ENCODE measurements around the gene VHLL. TPM values are rescaled to one million over a fixed set of nuclear protein-coding genes. Genes with fewer than 3 reads are reported as not detected.

The VHLL gene
- total and polyA plus RNA-seq, 10 of the 15 experiments (the other 5 are each of a cell fraction or from before 2014, with no cell fraction given) = 0.23 TPM; not detected in 9

DNA sequence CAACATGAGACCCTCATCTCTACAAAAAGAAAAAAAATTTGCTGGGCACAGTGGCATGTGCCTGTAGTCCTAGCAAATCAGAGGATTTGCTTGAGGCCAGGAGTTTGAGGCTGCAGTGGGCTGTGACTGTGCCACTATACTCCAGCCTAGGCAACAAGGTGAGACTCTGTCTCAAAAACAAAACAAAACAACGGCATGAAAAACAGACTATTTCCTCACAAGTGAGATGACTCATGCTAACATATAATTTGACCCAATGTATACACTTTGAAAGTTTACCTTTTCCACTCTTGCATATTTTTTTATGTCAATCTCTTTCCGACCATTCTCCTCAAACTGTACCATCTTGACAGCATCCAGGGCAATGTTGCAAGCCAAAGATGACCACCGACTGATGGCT lies 21.5 kb upstream of the VHLL start:
- no peaks in the 10 kb centered on the region for H3K79me2 ChIP-seq (ENCODE audit: control insufficient read depth, insufficient read depth, low read length)
- H2AFZ ChIP-seq (ENCODE audit: control insufficient read depth, low read depth, low read length) = no peak overlapping the region
- ATAC-seq = no peak
- SMC1A ChIA-PET (ENCODE audit: uncharacterized antibody, unreplicated experiment) = interaction anchor here (1.4 to 7.2 kb wide), 2 partner anchors 39 to 97 kb away, joined by 3 to 39 read pairs; partner anchors contain the start of gene SMG5
- no peak overlapping the region for H3K27ac ChIP-seq (ENCODE audit: control insufficient read depth, insufficient read depth)
- no peak overlapping the region for H3K4me2 ChIP-seq (ENCODE audit: control insufficient read depth, insufficient read depth)
- no peaks in the 10 kb centered on the region for H3K4me1 ChIP-seq (ENCODE audit: control insufficient read depth, insufficient read depth, low read length)
- no peaks in the 10 kb centered on the region for H3K27me3 ChIP-seq (replicated peaks in 1 of 2; ENCODE audit: control insufficient read depth in 2 of 2, insufficient read depth in 2 of 2, low read length in 1 of 2)
- CTCF ChIA-PET = interaction anchor here (1.1 to 5.2 kb wide), 9 partner anchors 13 to 230 kb away, joined by 4 to 58 read pairs (median 7); partner anchors contain the start of genes SMG5 and TMEM79
- BruUV-seq (replicated peaks) = no TSS peak
- H3K9ac ChIP-seq (ENCODE audit: control insufficient read depth, insufficient read depth, low read length) = no peak overlapping the region
- H4K20me1 ChIP-seq (ENCODE audit: control insufficient read depth, insufficient read depth) = no peaks in the 10 kb centered on the region
- RAD21 ChIA-PET (ENCODE audit: unreplicated experiment) = no interaction called here
- intact Hi-C loops (cut with micrococcal nuclease; ENCODE audit: unreplicated experiment) (no loop called here), in situ Hi-C loops (cut with MboI) (no loop called here)
- 78% methylated on average over 3 of the region's 3 CpGs for WGBS (ENCODE audit: insufficient coverage, insufficient replicate concordance, low lambda C conversion rate, missing lambda C conversion rate)
- H3K36me3 ChIP-seq (ENCODE audit: control insufficient read depth in 2 of 2, insufficient read depth in 2 of 2, low read length in 1 of 2) = peaks cover 27 to 48% of the 10 kb centered on the region in 2 experiments
- no peak for FAIRE-seq
- TF ChIP-seq, protein P1, sequence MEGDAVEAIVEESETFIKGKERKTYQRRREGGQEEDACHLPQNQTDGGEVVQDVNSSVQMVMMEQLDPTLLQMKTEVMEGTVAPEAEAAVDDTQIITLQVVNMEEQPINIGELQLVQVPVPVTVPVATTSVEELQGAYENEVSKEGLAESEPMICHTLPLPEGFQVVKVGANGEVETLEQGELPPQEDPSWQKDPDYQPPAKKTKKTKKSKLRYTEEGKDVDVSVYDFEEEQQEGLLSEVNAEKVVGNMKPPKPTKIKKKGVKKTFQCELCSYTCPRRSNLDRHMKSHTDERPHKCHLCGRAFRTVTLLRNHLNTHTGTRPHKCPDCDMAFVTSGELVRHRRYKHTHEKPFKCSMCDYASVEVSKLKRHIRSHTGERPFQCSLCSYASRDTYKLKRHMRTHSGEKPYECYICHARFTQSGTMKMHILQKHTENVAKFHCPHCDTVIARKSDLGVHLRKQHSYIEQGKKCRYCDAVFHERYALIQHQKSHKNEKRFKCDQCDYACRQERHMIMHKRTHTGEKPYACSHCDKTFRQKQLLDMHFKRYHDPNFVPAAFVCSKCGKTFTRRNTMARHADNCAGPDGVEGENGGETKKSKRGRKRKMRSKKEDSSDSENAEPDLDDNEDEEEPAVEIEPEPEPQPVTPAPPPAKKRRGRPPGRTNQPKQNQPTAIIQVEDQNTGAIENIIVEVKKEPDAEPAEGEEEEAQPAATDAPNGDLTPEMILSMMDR (IDR thresholded peaks at IDR 0.05 in 2 of 3, conservative IDR thresholded peaks at IDR 0.05 in 1 of 3; ENCODE audit: control insufficient read depth in 2 of 3, extremely low read depth in 1 of 3, insufficient read depth in 1 of 3, low read depth in 3 of 3, low read length in 3 of 3) = no peak
- TF ChIP-seq HDAC6 (IDR thresholded peaks at IDR 0.05; ENCODE audit: unreplicated experiment) = no peak
- no peak for TF ChIP-seq RB1 (IDR thresholded peaks at IDR 0.05; ENCODE audit: borderline replicate concordance)
- no peak for TF ChIP-seq ESRRA (IDR thresholded peaks at IDR 0.05; ENCODE audit: low read length)
- no peak for TF ChIP-seq NFIC (IDR thresholded peaks at IDR 0.05; ENCODE audit: low read depth, low read length)
- TF ChIP-seq, protein P2, sequence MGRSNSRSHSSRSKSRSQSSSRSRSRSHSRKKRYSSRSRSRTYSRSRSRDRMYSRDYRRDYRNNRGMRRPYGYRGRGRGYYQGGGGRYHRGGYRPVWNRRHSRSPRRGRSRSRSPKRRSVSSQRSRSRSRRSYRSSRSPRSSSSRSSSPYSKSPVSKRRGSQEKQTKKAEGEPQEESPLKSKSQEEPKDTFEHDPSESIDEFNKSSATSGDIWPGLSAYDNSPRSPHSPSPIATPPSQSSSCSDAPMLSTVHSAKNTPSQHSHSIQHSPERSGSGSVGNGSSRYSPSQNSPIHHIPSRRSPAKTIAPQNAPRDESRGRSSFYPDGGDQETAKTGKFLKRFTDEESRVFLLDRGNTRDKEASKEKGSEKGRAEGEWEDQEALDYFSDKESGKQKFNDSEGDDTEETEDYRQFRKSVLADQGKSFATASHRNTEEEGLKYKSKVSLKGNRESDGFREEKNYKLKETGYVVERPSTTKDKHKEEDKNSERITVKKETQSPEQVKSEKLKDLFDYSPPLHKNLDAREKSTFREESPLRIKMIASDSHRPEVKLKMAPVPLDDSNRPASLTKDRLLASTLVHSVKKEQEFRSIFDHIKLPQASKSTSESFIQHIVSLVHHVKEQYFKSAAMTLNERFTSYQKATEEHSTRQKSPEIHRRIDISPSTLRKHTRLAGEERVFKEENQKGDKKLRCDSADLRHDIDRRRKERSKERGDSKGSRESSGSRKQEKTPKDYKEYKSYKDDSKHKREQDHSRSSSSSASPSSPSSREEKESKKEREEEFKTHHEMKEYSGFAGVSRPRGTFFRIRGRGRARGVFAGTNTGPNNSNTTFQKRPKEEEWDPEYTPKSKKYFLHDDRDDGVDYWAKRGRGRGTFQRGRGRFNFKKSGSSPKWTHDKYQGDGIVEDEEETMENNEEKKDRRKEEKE (IDR thresholded peaks at IDR 0.05) = no peak
- no peak for TF ChIP-seq CBX5 (IDR thresholded peaks at IDR 0.05; ENCODE audit: low read depth)
- TF ChIP-seq ZZZ3 (IDR thresholded peaks at IDR 0.05; ENCODE audit: control insufficient read depth, insufficient read length, low read depth) = no peak
- TF ChIP-seq, protein P3, sequence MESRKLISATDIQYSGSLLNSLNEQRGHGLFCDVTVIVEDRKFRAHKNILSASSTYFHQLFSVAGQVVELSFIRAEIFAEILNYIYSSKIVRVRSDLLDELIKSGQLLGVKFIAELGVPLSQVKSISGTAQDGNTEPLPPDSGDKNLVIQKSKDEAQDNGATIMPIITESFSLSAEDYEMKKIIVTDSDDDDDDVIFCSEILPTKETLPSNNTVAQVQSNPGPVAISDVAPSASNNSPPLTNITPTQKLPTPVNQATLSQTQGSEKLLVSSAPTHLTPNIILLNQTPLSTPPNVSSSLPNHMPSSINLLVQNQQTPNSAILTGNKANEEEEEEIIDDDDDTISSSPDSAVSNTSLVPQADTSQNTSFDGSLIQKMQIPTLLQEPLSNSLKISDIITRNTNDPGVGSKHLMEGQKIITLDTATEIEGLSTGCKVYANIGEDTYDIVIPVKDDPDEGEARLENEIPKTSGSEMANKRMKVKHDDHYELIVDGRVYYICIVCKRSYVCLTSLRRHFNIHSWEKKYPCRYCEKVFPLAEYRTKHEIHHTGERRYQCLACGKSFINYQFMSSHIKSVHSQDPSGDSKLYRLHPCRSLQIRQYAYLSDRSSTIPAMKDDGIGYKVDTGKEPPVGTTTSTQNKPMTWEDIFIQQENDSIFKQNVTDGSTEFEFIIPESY (IDR thresholded peaks at IDR 0.05) = no peak
- no peak for TF ChIP-seq CEBPB (IDR thresholded peaks at IDR 0.05; ENCODE audit: borderline replicate concordance in 1 of 2, low read depth in 2 of 2, low read length in 2 of 2)
- no peak for TF ChIP-seq KAT2A (conservative IDR thresholded peaks at IDR 0.05; ENCODE audit: control insufficient read depth, low read depth, low read length)
- TF ChIP-seq NBN (IDR thresholded peaks at IDR 0.05) = no peak
- no peak for TF ChIP-seq HDGF (IDR thresholded peaks at IDR 0.05)
- no peak for TF ChIP-seq SUPT20H (IDR thresholded peaks at IDR 0.05; ENCODE audit: borderline replicate concordance, control insufficient read depth, low read depth, low read length)
- TF ChIP-seq CHD2 (IDR thresholded peaks at IDR 0.05; ENCODE audit: borderline replicate concordance, low read depth, low read length) = no peak
- TF ChIP-seq STAT1 (conservative IDR thresholded peaks at IDR 0.05) = no peak
- no peak for TF ChIP-seq SUZ12 (IDR thresholded peaks at IDR 0.05; ENCODE audit: unreplicated experiment)
- TF ChIP-seq CBX3 (IDR thresholded peaks at IDR 0.05; ENCODE audit: borderline replicate concordance, low read depth) = no peak
- TF ChIP-seq LARP7 (IDR thresholded peaks at IDR 0.05) = no peak
- TF ChIP-seq RELA (IDR thresholded peaks at IDR 0.05; ENCODE audit: borderline replicate concordance, partially characterized antibody) = no peak
- POLR2A ChIA-PET = no interaction called here
- no peaks in the 10 kb centered on the region for H3K9me3 ChIP-seq (replicated peaks; ENCODE audit: control insufficient read depth, insufficient read depth, low read length)
- H3K4me3 ChIP-seq = no peak overlapping the region
- DNase-seq (ENCODE audit: low read depth, low spot score) = no peak

Data from GM12878 (cell line).